Measurements from ENCODE around the gene NDUFS7. TPM values are rescaled to one million over a fixed set of nuclear protein-coding genes. Genes with fewer than 3 reads are reported as not detected.

Gene NDUFS7
- total and polyA plus RNA-seq, 9 of the 15 experiments (the other 6 are each of a cell fraction or from before 2014, with no cell fraction given): 6.0 to 271 (median 60.6) TPM

DNA sequence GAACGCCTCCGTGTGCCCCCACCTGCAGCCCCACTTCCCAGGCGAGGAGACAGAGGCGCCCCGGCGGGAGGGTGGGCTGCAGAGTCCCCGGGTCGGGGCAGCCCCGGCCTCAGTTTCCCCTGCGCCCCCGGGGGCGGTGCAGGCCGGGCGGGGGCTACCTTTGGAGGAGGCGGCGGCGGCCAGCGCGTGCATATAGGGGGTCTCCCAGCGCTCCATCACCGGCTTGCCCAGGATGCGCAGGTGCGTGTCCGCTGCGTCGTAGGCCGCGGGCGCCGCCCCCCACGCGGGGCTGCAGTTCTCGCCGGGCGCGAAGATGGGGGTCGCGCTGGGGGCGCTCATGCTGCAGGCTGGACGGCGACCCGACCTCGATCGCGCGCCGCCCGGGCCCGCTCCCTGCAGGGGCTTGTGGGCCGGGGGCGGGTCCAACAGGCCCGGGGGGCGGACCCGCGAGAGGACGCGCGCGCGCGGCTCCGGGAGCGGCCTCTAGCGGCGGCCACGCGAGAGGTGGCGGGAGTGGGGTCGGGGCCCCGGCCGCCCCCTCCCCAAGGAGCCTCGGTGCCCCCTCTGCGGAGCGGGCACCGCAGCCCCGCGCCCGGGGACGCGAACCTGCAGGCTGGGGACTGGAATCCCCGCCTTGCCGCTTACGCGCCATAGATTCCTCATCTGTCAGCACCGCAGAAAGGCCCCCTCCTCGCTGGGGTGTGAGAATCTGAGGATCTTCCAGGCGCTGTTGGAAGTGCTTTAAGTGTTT, 17.6 kb downstream of the NDUFS7 start, which contains the start of gene GAMT:
GAMT (minus strand) TSS at position 405 of the 751 bp plus-strand sequence; CDS start at position 339, 66 bp downstream.
- Histone ChIP-seq H2AFZ (ENCODE audit: low read depth, low read length) (peak within 1 kb of the TSS; percentile 93), H4K20me1 (replicated peaks; ENCODE audit: control insufficient read depth, insufficient read depth, low read length) (no peaks in the 10 kb centered on the region), H3K4me2 (ENCODE audit: insufficient read depth, low read length) (peak within 1 kb of the TSS; percentile 74), H3K27ac (ENCODE audit: extremely low read depth, low read depth, low read length) (peak within 1 kb of the TSS; percentile 37), H3K9me3 (replicated peaks; ENCODE audit: control insufficient read depth, insufficient read depth, low read depth, low read length) (no peaks in the 10 kb centered on the region), H3K36me3 (ENCODE audit: control insufficient read depth, insufficient read depth, low read length) (peaks cover 14% of the 10 kb centered on the region; the same call in 1 of the 3 replicates), H3K9ac (ENCODE audit: insufficient read depth in 1 of 2, low read depth in 2 of 2, low read length in 2 of 2) (peak within 1 kb of the TSS; percentile 58 to 89), H3K9me1 (ENCODE audit: control insufficient read depth, insufficient read depth, low read length) (no peaks in the 10 kb centered on the region), H3K79me2 (ENCODE audit: control insufficient read depth, insufficient read depth, low read length) (peaks cover 12% of the 10 kb centered on the region), H3K27me3 (ENCODE audit: control insufficient read depth in 2 of 2, insufficient read depth in 2 of 2, low read length in 2 of 2) (no peaks in the 10 kb centered on the region), H3K4me1 (replicated peaks in 1 of 2; ENCODE audit: control insufficient read depth in 2 of 2, insufficient read depth in 2 of 2, low read length in 2 of 2) (peaks cover 5 to 64% of the 10 kb centered on the region in 2 experiments; a peak in 3 of 5 replicates), H3K4me3 (peak within 1 kb of the TSS; percentile 57)
- ChIA-PET POLR2A (no interaction called here), CTCF (ENCODE audit: low intra/inter-chr PET ratio) (no interaction called here)
- 4% methylated on average over 29 of the region's 87 CpGs for WGBS (ENCODE audit: insufficient coverage, low coverage, missing lambda C conversion rate)
- FAIRE-seq (peak; percentile 74), ATAC-seq (peak; percentile 83), DNase-seq (ENCODE audit: extremely low read depth in 1 of 4, low spot score in 3 of 4) (peak; percentile 77 to 89 (median 88))
- BruUV-seq (replicated peaks): no TSS peak
- in situ Hi-C loops (cut with MboI) (no loop called here), intact Hi-C loops (cut with micrococcal nuclease) (no loop called here)
- TF ChIP-seq CREB1 (IDR thresholded peaks at IDR 0.05): no peak
- peak; percentile 12; the same call in 1 of the 2 replicates for TF ChIP-seq CREB1 (CRISPR knock-in tag; IDR thresholded peaks at IDR 0.05)
- peak; percentile 37; the same call in 1 of the 2 replicates for TF ChIP-seq CTBP1 (IDR thresholded peaks at IDR 0.05; ENCODE audit: borderline replicate concordance)
- TF ChIP-seq PHF8 (IDR thresholded peaks at IDR 0.05; ENCODE audit: borderline replicate concordance, low read length): peak; percentile 87; the same call in 1 of the 2 replicates
- TF ChIP-seq NONO (IDR thresholded peaks at IDR 0.05; ENCODE audit: low read depth in 2 of 2, low read length in 1 of 2): peak in 1 of 2 experiments; percentile 64; a peak in 1 of 4 replicates
- TF ChIP-seq ZFX (CRISPR knock-in tag; IDR thresholded peaks at IDR 0.05): peak; percentile 79
- TF ChIP-seq XRCC4 (IDR thresholded peaks at IDR 0.05; ENCODE audit: extremely low read depth, insufficient read depth, insufficient read length): no peak
- peak; percentile 72; the same call in 1 of the 2 replicates for TF ChIP-seq TGIF2 (CRISPR knock-in tag; IDR thresholded peaks at IDR 0.05)
- no peak for TF ChIP-seq ZNF586 (CRISPR knock-in tag; conservative IDR thresholded peaks at IDR 0.05)
- TF ChIP-seq HIVEP1 (CRISPR knock-in tag; IDR thresholded peaks at IDR 0.05): no peak
- TF ChIP-seq L3MBTL2 (IDR thresholded peaks at IDR 0.05): peak; percentile 68
- no peak for TF ChIP-seq HEY1 (CRISPR knock-in tag; IDR thresholded peaks at IDR 0.05; ENCODE audit: borderline replicate concordance)
- no peak for TF ChIP-seq NR2C2 (CRISPR knock-in tag; IDR thresholded peaks at IDR 0.05)
- peak; percentile 26; the same call in 1 of the 2 replicates for TF ChIP-seq NR2C2 (tag; IDR thresholded peaks at IDR 0.05)
- TF ChIP-seq SIN3B (IDR thresholded peaks at IDR 0.05; ENCODE audit: low read depth): peak; percentile 42; the same call in 1 of the 2 replicates
- peak; percentile 66 for TF ChIP-seq POLR2G (IDR thresholded peaks at IDR 0.05; ENCODE audit: low read depth, low read length)
- no peak for TF ChIP-seq ZNF354B (CRISPR knock-in tag; IDR thresholded peaks at IDR 0.05)
- TF ChIP-seq SRSF3 (IDR thresholded peaks at IDR 0.05; ENCODE audit: insufficient read depth, low read length): no peak
- TF ChIP-seq MBD2 (IDR thresholded peaks at IDR 0.05; ENCODE audit: borderline replicate concordance, low read depth): no peak
- TF ChIP-seq, protein P1, sequence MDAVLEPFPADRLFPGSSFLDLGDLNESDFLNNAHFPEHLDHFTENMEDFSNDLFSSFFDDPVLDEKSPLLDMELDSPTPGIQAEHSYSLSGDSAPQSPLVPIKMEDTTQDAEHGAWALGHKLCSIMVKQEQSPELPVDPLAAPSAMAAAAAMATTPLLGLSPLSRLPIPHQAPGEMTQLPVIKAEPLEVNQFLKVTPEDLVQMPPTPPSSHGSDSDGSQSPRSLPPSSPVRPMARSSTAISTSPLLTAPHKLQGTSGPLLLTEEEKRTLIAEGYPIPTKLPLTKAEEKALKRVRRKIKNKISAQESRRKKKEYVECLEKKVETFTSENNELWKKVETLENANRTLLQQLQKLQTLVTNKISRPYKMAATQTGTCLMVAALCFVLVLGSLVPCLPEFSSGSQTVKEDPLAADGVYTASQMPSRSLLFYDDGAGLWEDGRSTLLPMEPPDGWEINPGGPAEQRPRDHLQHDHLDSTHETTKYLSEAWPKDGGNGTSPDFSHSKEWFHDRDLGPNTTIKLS (IDR thresholded peaks at IDR 0.05; ENCODE audit: borderline replicate concordance, low read depth): peak; percentile 21; the same call in 1 of the 2 replicates
- TF ChIP-seq YY1 (IDR thresholded peaks at IDR 0.05; ENCODE audit: borderline replicate concordance in 1 of 3, control insufficient read depth in 1 of 3, extremely low read depth in 1 of 3, insufficient read depth in 3 of 3, insufficient read length in 1 of 3, insufficient replicate concordance in 2 of 3, low read depth in 1 of 3, low read length in 2 of 3): peak in 1 of 3 experiments; percentile 8
